WTC11 (cell line): ENCODE data around the gene TPRG1L. TPM values are rescaled to one million over a fixed set of nuclear protein-coding genes. Genes with fewer than 3 reads are reported as not detected.

Source experiments
- ATAC-seq: fragments of 200-7000 bp; cut with Tn5 transposase; 2 replicates; pipeline ENCODE4 v1.10.0; 2021; ENCODE audit warnings: mild to moderate bottlenecking, moderate library complexity
- CTCF ChIA-PET: fragments of 300-600 bp; sonication (Branson Sonifier 250); formaldehyde crosslinking; loops from one replicate; lab custom pipeline; 2021; ENCODE audit warnings: antibody characterized with exemption; lab: Charles Lee
- POLR2A ChIA-PET: fragments of 350-600 bp; sonication (Branson Sonifier 250); formaldehyde crosslinking; loops from one replicate; lab custom pipeline; 2021; ENCODE audit warnings: antibody characterized with exemption; lab: Charles Lee
- DNase-seq: peaks from one replicate; pipeline ENCODE4 v3.0.0; 2021; ENCODE audit warnings: low spot score
- H3K27ac Mint-ChIP-seq: 2 replicates; pipeline ENCODE4 v1.8.0; 2021; ENCODE audit warnings: mixed read lengths
- H3K27me3 Mint-ChIP-seq: 2 replicates; pipeline ENCODE4 v1.8.0; 2021; ENCODE audit warnings: low read depth, mild to moderate bottlenecking, moderate library complexity, mixed read lengths
- H3K36me3 Mint-ChIP-seq: 2 replicates; pipeline ENCODE4 v1.8.0; 2021; ENCODE audit warnings: mixed read lengths
- H3K4me1 Mint-ChIP-seq: 2 replicates; pipeline ENCODE4 v1.8.0; 2022; ENCODE audit warnings: mixed read lengths
- H3K4me3 Mint-ChIP-seq: 2 replicates; pipeline ENCODE4 v1.8.0; 2021; ENCODE audit warnings: mild to moderate bottlenecking, moderate library complexity, mixed read lengths
- H3K9me3 Mint-ChIP-seq: 2 replicates; pipeline ENCODE4 v1.8.0; 2021; ENCODE audit warnings: mixed read lengths
- AR ChIP-seq: fragments of 250-450 bp; sonication (Bioruptor Pico); IDR thresholded peaks from 2 replicates; pipeline ENCODE4 v1.9.0; 2021; ENCODE audit warnings: mild to moderate bottlenecking
- CBFB ChIP-seq: sonication (generic); formaldehyde crosslinking; IDR thresholded peaks from 2 replicates; pipeline ENCODE4 v1.8.1; 2022; ENCODE audit warnings: mild to moderate bottlenecking, low read depth, missing genetic modification reagents
- E2F4 ChIP-seq: sonication (generic); formaldehyde crosslinking; IDR thresholded peaks from 2 replicates; pipeline ENCODE4 v1.8.1; 2022; ENCODE audit warnings: low read depth, mild to moderate bottlenecking, moderate library complexity, missing genetic modification reagents, borderline replicate concordance
- EMX1 ChIP-seq: fragments of 250-450 bp; sonication (Bioruptor Pico); IDR thresholded peaks from 2 replicates; pipeline ENCODE4 v1.8.0; 2021; ENCODE audit warnings: mild to moderate bottlenecking
- ERG ChIP-seq: fragments of 250-450 bp; sonication (Bioruptor Pico); IDR thresholded peaks from 2 replicates; pipeline ENCODE4 v1.8.0; 2021; ENCODE audit warnings: mild to moderate bottlenecking
- ESRRA ChIP-seq: sonication (generic); formaldehyde crosslinking; IDR thresholded peaks from 2 replicates; pipeline ENCODE4 v1.8.1; 2022; ENCODE audit warnings: mild to moderate bottlenecking, missing genetic modification reagents, borderline replicate concordance
- HMGA2 ChIP-seq: fragments of 250-450 bp; sonication (Bioruptor Pico); IDR thresholded peaks from 2 replicates; pipeline ENCODE4 v1.4.0; 2021; ENCODE audit warnings: mild to moderate bottlenecking, moderate library complexity
- IRF2 ChIP-seq: sonication (generic); formaldehyde crosslinking; IDR thresholded peaks from 2 replicates; pipeline ENCODE4 v1.8.0; 2022; ENCODE audit warnings: low read depth, missing genetic modification reagents, borderline replicate concordance
- JUN ChIP-seq: sonication (generic); formaldehyde crosslinking; IDR thresholded peaks from 2 replicates; pipeline ENCODE4 v1.8.0; 2023; ENCODE audit warnings: mild to moderate bottlenecking, missing genetic modification reagents
- KAT7 ChIP-seq: sonication (generic); formaldehyde crosslinking; IDR thresholded peaks from 2 replicates; pipeline ENCODE4 v1.8.1; 2023; ENCODE audit warnings: missing genetic modification reagents, mild to moderate bottlenecking, borderline replicate concordance
- MAX ChIP-seq: sonication (generic); formaldehyde crosslinking; IDR thresholded peaks from 2 replicates; pipeline ENCODE4 v1.8.0; 2022; ENCODE audit warnings: mild to moderate bottlenecking, missing genetic modification reagents
- NR3C1 ChIP-seq: sonication (generic); formaldehyde crosslinking; conservative IDR thresholded peaks from 2 replicates; pipeline ENCODE4 v1.8.1; 2023; ENCODE audit warnings: low read depth, mild to moderate bottlenecking, missing genetic modification reagents
- PRDM15 ChIP-seq: sonication (generic); formaldehyde crosslinking; IDR thresholded peaks from 2 replicates; pipeline ENCODE4 v1.8.0; 2022; ENCODE audit warnings: missing genetic modification reagents
- PREB ChIP-seq: sonication (generic); formaldehyde crosslinking; IDR thresholded peaks from 2 replicates; pipeline ENCODE4 v1.8.1; 2022; ENCODE audit warnings: mild to moderate bottlenecking, missing genetic modification reagents, moderate library complexity, borderline replicate concordance
- TCF7 ChIP-seq: sonication (generic); formaldehyde crosslinking; IDR thresholded peaks from 2 replicates; pipeline ENCODE4 v1.8.0; 2022; ENCODE audit warnings: mild to moderate bottlenecking, low read depth, missing genetic modification reagents, moderate library complexity
- TEAD1 ChIP-seq: sonication (generic); formaldehyde crosslinking; IDR thresholded peaks from 2 replicates; pipeline ENCODE4 v1.8.0; 2022; ENCODE audit warnings: mild to moderate bottlenecking, missing genetic modification reagents
- TEAD4 ChIP-seq: sonication (generic); formaldehyde crosslinking; IDR thresholded peaks from 2 replicates; pipeline ENCODE4 v1.8.0; 2022; ENCODE audit warnings: mild to moderate bottlenecking, missing genetic modification reagents
- ZNF219 ChIP-seq: sonication (generic); formaldehyde crosslinking; IDR thresholded peaks from 2 replicates; pipeline ENCODE4 v1.8.0; 2023; ENCODE audit warnings: missing genetic modification reagents, mild to moderate bottlenecking, borderline replicate concordance
- ZNF423 ChIP-seq: fragments of 250-450 bp; sonication (Bioruptor Pico); IDR thresholded peaks from 2 replicates; pipeline ENCODE4 v2.1.2; 2022; ENCODE audit warnings: mild to moderate bottlenecking, moderate library complexity
- total RNA-seq: library from RNA; stranded (reverse); gene quantifications from 3 replicates; pipeline ENCODE4 v1.2.3, GENCODE V29; 2021

The TPRG1L gene
- total RNA-seq, 1 experiment from 2014 or later: 20.9 TPM

- ChIA-PET POLR2A (no interaction called here), CTCF (interaction anchor here (0.6 to 2.4 kb wide), 5 partner anchors 25 to 84 kb away, joined by 3 to 8 read pairs (median 4); no protein-coding TSS in a partner anchor)
- Mint-ChIP-seq H3K27ac (no peak overlapping the region), H3K36me3 (no peaks in the 10 kb centered on the region)
- TF ChIP-seq MAX (CRISPR knock-in tag): no peak
- no peak for TF ChIP-seq TEAD1 (CRISPR knock-in tag)
- TF ChIP-seq, all 79 proteins: peak for 0
- ATAC-seq (no peak), DNase-seq (peak; percentile 9)
- Mint-ChIP-seq H3K27me3 (no peaks in the 10 kb centered on the region; the same call in 1 of the 2 replicates), H3K4me1 (peaks cover 33% of the 10 kb centered on the region), H3K9me3 (no peaks in the 10 kb centered on the region), H3K4me3 (no peak overlapping the region)
Observed at GRCh38 chr1:3670823-3671265, 46.0 kb downstream of the TPRG1L start.

GRCh38 chr1:3671371-3672180 lies 46.8 kb downstream of the TPRG1L start:
- Mint-ChIP-seq H3K4me1 (peaks cover 33% of the 10 kb centered on the region), H3K27ac (no peak overlapping the region), H3K9me3 (no peaks in the 10 kb centered on the region), H3K4me3 (no peak overlapping the region), H3K27me3 (no peaks in the 10 kb centered on the region; the same call in 1 of the 2 replicates), H3K36me3 (no peaks in the 10 kb centered on the region)
- ChIA-PET CTCF (interaction anchor here (0.6 to 2.4 kb wide), 6 partner anchors 24 to 84 kb away, joined by 3 to 8 read pairs (median 4); no protein-coding TSS in a partner anchor), POLR2A (no interaction called here)
- ATAC-seq: no peak
- TF ChIP-seq E2F4 (CRISPR knock-in tag) (no peak), PREB (no peak), EMX1 (CRISPR knock-in tag) (no peak), HMGA2 (no peak), ESRRA (no peak), ZNF219 (CRISPR knock-in tag) (no peak), IRF2 (CRISPR knock-in tag) (no peak), TCF7 (CRISPR knock-in tag) (no peak), NR3C1 (CRISPR knock-in tag) (no peak), TEAD4 (CRISPR knock-in tag) (no peak), JUN (CRISPR knock-in tag) (no peak), KAT7 (CRISPR knock-in tag) (no peak), CBFB (no peak)
- peak; percentile 15 for DNase-seq

- POLR2A ChIA-PET: interaction anchor here (0.6 kb wide), 1 partner anchor 19 kb away, joined by 4 read pairs; no protein-coding TSS in a partner anchor
- no peaks in the 10 kb centered on the region; the same call in 1 of the 2 replicates for H3K27me3 Mint-ChIP-seq
- H3K36me3 Mint-ChIP-seq: no peaks in the 10 kb centered on the region
- CTCF ChIA-PET: interaction anchor here (1.7 to 2.4 kb wide), 2 partner anchors 23 to 52 kb away, joined by 6 to 8 read pairs; no protein-coding TSS in a partner anchor
- H3K9me3 Mint-ChIP-seq: no peaks in the 10 kb centered on the region
- H3K4me3 Mint-ChIP-seq: no peak overlapping the region
- ATAC-seq: no peak
- DNase-seq: peak; percentile 12
- peaks cover 33% of the 10 kb centered on the region for H3K4me1 Mint-ChIP-seq
- no peak overlapping the region for H3K27ac Mint-ChIP-seq
- no peak for TF ChIP-seq AR
- no peak for TF ChIP-seq CBFB
- no peak for TF ChIP-seq ZNF219 (CRISPR knock-in tag)
- TF ChIP-seq ERG (CRISPR knock-in tag): no peak
- TF ChIP-seq PRDM15 (CRISPR knock-in tag): no peak
- no peak for TF ChIP-seq ZNF423 (CRISPR knock-in tag)
Observed at GRCh38 chr1:3672231-3672970, 47.6 kb downstream of the TPRG1L start.
